HepG2 (cell line): ENCODE results near the gene PPP1R13L. TPM values are rescaled to one million over a fixed set of nuclear protein-coding genes. Genes with fewer than 3 reads are reported as not detected.
A peak's percentile ranks its signal among the peaks of the same experiment; 100 is the strongest.

Experiments used
- FOXJ3 ChIP-seq: sonication (generic); formaldehyde crosslinking; IDR thresholded peaks from 2 replicates; pipeline ENCODE4 v1.4.0; 2020; ENCODE audit warnings: missing genetic modification reagents, mild to moderate bottlenecking, borderline replicate concordance
- GFI1 ChIP-seq: sonication (generic); formaldehyde crosslinking; IDR thresholded peaks from 2 replicates; pipeline ENCODE4 v1.5.0; 2020; ENCODE audit warnings: missing genetic modification reagents, mild to moderate bottlenecking, borderline replicate concordance
- HMG20A ChIP-seq: IDR thresholded peaks from 2 replicates; pipeline ENCODE4 v1.6.1; 2016; ENCODE audit warnings: borderline replicate concordance
- HNRNPLL ChIP-seq: fragments of 200-400 bp; formaldehyde crosslinking; IDR thresholded peaks from 2 replicates; pipeline ENCODE4 v1.6.1; 2017; ENCODE audit warnings: mild to moderate bottlenecking, low read depth, low read length; ENCODE audit not compliant: poor library complexity, severe bottlenecking
- KDM5B ChIP-seq: sonication (generic); formaldehyde crosslinking; IDR thresholded peaks from 2 replicates; pipeline ENCODE4 v1.4.0; 2020; ENCODE audit warnings: missing genetic modification reagents, mild to moderate bottlenecking, borderline replicate concordance
- MED1 ChIP-seq: sonication (generic); formaldehyde crosslinking; IDR thresholded peaks from 2 replicates; pipeline ENCODE4 v1.4.0; 2020; ENCODE audit warnings: missing genetic modification reagents
- MTF1 ChIP-seq: sonication (generic); formaldehyde crosslinking; IDR thresholded peaks from 2 replicates; pipeline ENCODE4 v1.5.0; 2020; ENCODE audit warnings: missing genetic modification reagents
- RAD21 ChIP-seq: fragments of 450-650 bp; formaldehyde crosslinking; IDR thresholded peaks from 2 replicates; pipeline ENCODE4 v1.5.0; 2020; ENCODE audit warnings: mild to moderate bottlenecking
- ZBTB3 ChIP-seq: sonication (generic); formaldehyde crosslinking; IDR thresholded peaks from 2 replicates; pipeline ENCODE4 v1.4.0; 2020; ENCODE audit warnings: low read depth, mild to moderate bottlenecking, moderate library complexity, missing genetic modification reagents, borderline replicate concordance
- ZFP37 ChIP-seq: sonication (generic); formaldehyde crosslinking; IDR thresholded peaks from 2 replicates; pipeline ENCODE4 v1.4.0; 2020; ENCODE audit warnings: missing genetic modification reagents, borderline replicate concordance
- ZNF225 ChIP-seq: sonication (generic); formaldehyde crosslinking; IDR thresholded peaks from 2 replicates; pipeline ENCODE4 v1.4.0; 2020; ENCODE audit warnings: mild to moderate bottlenecking, missing genetic modification reagents
- ZNF441 ChIP-seq: sonication (generic); formaldehyde crosslinking; IDR thresholded peaks from 2 replicates; pipeline ENCODE4 v1.7.0; 2021; ENCODE audit warnings: missing genetic modification reagents, borderline replicate concordance
- polyA plus RNA-seq, 8 experiments: library from polyadenylated mRNA; depleted of rRNA in 3 of 8; stranded (reverse) in 7 of 8; unstranded in 1 of 8; fragments of >200 nt; fragmentation: Illumina TruSeq in 4 of 8; extraction: Trizol in 4 of 8; gene quantifications; 2 replicates each; pipeline versions ENCODE4 v1.2.1 to v1.2.3, GENCODE V29; 2011 to 2016; ENCODE audit warnings: low read depth in 4 of 8, missing spikeins in 1 of 8, mixed read lengths in 1 of 8; ENCODE audit not compliant: insufficient read depth in 1 of 8
- total RNA-seq, 5 experiments: library from RNA; depleted of rRNA; stranded (reverse); fragments of >200 nt; fragmentation: Illumina TruSeq; extraction: Trizol; gene quantifications; 2 replicates each; pipeline ENCODE4 v1.2.3, GENCODE V29; 2016; ENCODE audit warnings: low read depth in 1 of 5
- TF ChIP-seq, protein P1 (sequence below): sonication (generic); formaldehyde crosslinking; IDR thresholded peaks from 2 replicates; pipeline ENCODE4 v1.4.0; 2020; ENCODE audit warnings: missing genetic modification reagents, low read depth, mild to moderate bottlenecking, borderline replicate concordance
- TF ChIP-seq, protein P2 (sequence below): sonication (generic); formaldehyde crosslinking; IDR thresholded peaks from 2 replicates; pipeline ENCODE4 v1.5.0; 2020; ENCODE audit warnings: missing genetic modification reagents, mild to moderate bottlenecking, borderline replicate concordance
- TF ChIP-seq, protein P3 (sequence below): sonication (generic); formaldehyde crosslinking; IDR thresholded peaks from 2 replicates; pipeline ENCODE4 v1.8.0; 2023; ENCODE audit warnings: mild to moderate bottlenecking, missing genetic modification reagents
- TF ChIP-seq, protein P4 (sequence below): sonication (generic); formaldehyde crosslinking; IDR thresholded peaks from 2 replicates; pipeline ENCODE4 v1.4.0; 2020; ENCODE audit warnings: missing genetic modification reagents, borderline replicate concordance
- TF ChIP-seq, protein P5 (sequence below): sonication (generic); formaldehyde crosslinking; IDR thresholded peaks from 2 replicates; pipeline ENCODE4 v1.8.1; 2023; ENCODE audit warnings: missing genetic modification reagents, mild to moderate bottlenecking, borderline replicate concordance
- TF ChIP-seq, protein P6 (sequence below): sonication (generic); formaldehyde crosslinking; IDR thresholded peaks from 2 replicates; pipeline ENCODE4 v1.5.0; 2020; ENCODE audit warnings: mild to moderate bottlenecking, missing genetic modification reagents, moderate library complexity
- TF ChIP-seq, protein P7 (sequence below): sonication (generic); IDR thresholded peaks from 2 replicates; pipeline ENCODE4 v1.6.1; 2016; ENCODE audit warnings: low read depth, borderline replicate concordance

PPP1R13L gene
- total and polyA plus RNA-seq, 2 of the 13 experiments (the other 11 are each of a cell fraction or from before 2014, with no cell fraction given) = 1.3 to 6.6 TPM

DNA sequence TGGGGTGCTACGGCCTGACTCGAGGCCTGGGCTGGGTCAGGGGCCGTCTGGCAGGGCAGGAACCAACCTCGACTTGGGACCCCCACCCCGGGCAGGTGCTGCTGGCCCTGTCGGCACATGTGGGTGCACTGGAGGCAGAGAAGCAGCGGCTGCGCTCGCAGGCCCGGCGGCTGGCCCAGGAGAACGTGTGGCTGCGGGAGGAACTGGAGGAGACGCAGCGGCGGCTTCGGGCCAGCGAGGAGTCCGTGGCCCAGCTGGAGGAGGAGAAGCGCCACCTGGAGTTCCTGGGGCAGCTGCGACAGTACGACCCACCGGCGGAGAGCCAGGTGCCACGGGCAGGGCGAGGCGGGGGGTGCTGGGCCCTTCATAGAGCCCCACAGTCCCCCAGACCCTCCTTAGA lies 58.4 kb downstream of the PPP1R13L start (continued):
- TF ChIP-seq KDM5B (CRISPR knock-in tag) (no peak), ZBTB3 (CRISPR knock-in tag) (no peak), MTF1 (CRISPR knock-in tag) (no peak), ZNF441 (CRISPR knock-in tag) (no peak), ZFP37 (no peak), RAD21 (CRISPR knock-in tag) (peak; percentile 37; the same call in 1 of the 2 replicates), FOXJ3 (no peak), GFI1 (no peak), MED1 (CRISPR knock-in tag) (no peak), HMG20A (CRISPR knock-in tag) (no peak), ZNF225 (CRISPR knock-in tag) (no peak), HNRNPLL (peak; percentile 46)
- TF ChIP-seq, protein P1, sequence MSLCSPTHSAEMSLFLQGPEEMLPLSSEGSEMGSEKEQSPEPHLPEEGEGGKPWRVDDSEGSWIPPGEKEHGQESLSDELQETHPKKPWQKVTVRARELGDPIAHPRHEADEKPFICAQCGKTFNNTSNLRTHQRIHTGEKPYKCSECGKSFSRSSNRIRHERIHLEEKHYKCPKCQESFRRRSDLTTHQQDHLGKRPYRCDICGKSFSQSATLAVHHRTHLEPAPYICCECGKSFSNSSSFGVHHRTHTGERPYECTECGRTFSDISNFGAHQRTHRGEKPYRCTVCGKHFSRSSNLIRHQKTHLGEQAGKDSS (CRISPR knock-in tag) = no peak
- TF ChIP-seq, protein P2, sequence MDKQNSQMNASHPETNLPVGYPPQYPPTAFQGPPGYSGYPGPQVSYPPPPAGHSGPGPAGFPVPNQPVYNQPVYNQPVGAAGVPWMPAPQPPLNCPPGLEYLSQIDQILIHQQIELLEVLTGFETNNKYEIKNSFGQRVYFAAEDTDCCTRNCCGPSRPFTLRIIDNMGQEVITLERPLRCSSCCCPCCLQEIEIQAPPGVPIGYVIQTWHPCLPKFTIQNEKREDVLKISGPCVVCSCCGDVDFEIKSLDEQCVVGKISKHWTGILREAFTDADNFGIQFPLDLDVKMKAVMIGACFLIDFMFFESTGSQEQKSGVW = no peak
- TF ChIP-seq, protein P3, sequence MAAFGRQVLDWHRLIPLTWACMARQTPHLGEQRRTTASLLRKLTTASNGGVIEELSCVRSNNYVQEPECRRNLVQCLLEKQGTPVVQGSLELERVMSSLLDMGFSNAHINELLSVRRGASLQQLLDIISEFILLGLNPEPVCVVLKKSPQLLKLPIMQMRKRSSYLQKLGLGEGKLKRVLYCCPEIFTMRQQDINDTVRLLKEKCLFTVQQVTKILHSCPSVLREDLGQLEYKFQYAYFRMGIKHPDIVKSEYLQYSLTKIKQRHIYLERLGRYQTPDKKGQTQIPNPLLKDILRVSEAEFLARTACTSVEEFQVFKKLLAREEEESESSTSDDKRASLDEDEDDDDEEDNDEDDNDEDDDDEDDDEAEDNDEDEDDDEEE = no peak
- TF ChIP-seq, protein P4, sequence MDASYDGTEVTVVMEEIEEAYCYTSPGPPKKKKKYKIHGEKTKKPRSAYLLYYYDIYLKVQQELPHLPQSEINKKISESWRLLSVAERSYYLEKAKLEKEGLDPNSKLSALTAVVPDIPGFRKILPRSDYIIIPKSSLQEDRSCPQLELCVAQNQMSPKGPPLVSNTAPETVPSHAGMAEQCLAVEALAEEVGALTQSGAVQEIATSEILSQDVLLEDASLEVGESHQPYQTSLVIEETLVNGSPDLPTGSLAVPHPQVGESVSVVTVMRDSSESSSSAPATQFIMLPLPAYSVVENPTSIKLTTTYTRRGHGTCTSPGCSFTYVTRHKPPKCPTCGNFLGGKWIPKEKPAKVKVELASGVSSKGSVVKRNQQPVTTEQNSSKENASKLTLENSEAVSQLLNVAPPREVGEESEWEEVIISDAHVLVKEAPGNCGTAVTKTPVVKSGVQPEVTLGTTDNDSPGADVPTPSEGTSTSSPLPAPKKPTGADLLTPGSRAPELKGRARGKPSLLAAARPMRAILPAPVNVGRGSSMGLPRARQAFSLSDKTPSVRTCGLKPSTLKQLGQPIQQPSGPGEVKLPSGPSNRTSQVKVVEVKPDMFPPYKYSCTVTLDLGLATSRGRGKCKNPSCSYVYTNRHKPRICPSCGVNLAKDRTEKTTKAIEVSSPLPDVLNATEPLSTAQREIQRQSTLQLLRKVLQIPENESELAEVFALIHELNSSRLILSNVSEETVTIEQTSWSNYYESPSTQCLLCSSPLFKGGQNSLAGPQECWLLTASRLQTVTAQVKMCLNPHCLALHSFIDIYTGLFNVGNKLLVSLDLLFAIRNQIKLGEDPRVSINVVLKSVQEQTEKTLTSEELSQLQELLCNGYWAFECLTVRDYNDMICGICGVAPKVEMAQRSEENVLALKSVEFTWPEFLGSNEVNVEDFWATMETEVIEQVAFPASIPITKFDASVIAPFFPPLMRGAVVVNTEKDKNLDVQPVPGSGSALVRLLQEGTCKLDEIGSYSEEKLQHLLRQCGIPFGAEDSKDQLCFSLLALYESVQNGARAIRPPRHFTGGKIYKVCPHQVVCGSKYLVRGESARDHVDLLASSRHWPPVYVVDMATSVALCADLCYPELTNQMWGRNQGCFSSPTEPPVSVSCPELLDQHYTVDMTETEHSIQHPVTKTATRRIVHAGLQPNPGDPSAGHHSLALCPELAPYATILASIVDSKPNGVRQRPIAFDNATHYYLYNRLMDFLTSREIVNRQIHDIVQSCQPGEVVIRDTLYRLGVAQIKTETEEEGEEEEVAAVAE (CRISPR knock-in tag) = no peak
- TF ChIP-seq, protein P5, sequence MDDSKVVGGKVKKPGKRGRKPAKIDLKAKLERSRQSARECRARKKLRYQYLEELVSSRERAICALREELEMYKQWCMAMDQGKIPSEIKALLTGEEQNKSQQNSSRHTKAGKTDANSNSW (CRISPR knock-in tag) = no peak
- TF ChIP-seq, protein P6, sequence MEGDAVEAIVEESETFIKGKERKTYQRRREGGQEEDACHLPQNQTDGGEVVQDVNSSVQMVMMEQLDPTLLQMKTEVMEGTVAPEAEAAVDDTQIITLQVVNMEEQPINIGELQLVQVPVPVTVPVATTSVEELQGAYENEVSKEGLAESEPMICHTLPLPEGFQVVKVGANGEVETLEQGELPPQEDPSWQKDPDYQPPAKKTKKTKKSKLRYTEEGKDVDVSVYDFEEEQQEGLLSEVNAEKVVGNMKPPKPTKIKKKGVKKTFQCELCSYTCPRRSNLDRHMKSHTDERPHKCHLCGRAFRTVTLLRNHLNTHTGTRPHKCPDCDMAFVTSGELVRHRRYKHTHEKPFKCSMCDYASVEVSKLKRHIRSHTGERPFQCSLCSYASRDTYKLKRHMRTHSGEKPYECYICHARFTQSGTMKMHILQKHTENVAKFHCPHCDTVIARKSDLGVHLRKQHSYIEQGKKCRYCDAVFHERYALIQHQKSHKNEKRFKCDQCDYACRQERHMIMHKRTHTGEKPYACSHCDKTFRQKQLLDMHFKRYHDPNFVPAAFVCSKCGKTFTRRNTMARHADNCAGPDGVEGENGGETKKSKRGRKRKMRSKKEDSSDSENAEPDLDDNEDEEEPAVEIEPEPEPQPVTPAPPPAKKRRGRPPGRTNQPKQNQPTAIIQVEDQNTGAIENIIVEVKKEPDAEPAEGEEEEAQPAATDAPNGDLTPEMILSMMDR = peak; percentile 63
- TF ChIP-seq, protein P7, sequence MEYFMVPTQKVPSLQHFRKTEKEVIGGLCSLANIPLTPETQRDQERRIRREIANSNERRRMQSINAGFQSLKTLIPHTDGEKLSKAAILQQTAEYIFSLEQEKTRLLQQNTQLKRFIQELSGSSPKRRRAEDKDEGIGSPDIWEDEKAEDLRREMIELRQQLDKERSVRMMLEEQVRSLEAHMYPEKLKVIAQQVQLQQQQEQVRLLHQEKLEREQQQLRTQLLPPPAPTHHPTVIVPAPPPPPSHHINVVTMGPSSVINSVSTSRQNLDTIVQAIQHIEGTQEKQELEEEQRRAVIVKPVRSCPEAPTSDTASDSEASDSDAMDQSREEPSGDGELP = peak; percentile 69; the same call in 1 of the 2 replicates
